Astrocyte (in vitro differentiated cells and primary cell): ENCODE results near the gene KCNG2. TPM values are rescaled to one million over a fixed set of nuclear protein-coding genes. Genes with fewer than 3 reads are reported as not detected.

Experiments
- DNase-seq: peaks from one replicate; pipeline ENCODE4 v3.0.0-alpha.2; 2010; ENCODE audit warnings: low read depth
- FAIRE-seq: peaks from 2 replicates; lab custom pipeline; 2011; peaks lifted over from hg19 to GRCh38; lab: Jason Lieb, UNC
- H2AFZ ChIP-seq: 2 replicates; pipeline ENCODE4 v1.6.0; 2012; ENCODE audit warnings: low read depth, low read length, inconsistent platforms
- H3K27ac ChIP-seq: 2 replicates; pipeline ENCODE4 v1.5.1; 2011; ENCODE audit warnings: low read depth, low read length, inconsistent platforms
- H3K27me3 ChIP-seq: 2 replicates; pipeline ENCODE4 v1.6.0; 2011; ENCODE audit warnings: low read length, inconsistent platforms; ENCODE audit not compliant: insufficient read depth
- H3K36me3 ChIP-seq: 2 replicates; pipeline ENCODE4 v1.5.1; 2011; ENCODE audit warnings: low read length, inconsistent platforms; ENCODE audit not compliant: insufficient read depth
- H3K4me1 ChIP-seq: 2 replicates; pipeline ENCODE4 v1.5.1; 2011; ENCODE audit warnings: low read length, inconsistent platforms; ENCODE audit not compliant: insufficient read depth
- H3K4me2 ChIP-seq: 2 replicates; pipeline ENCODE4 v1.6.0; 2012; ENCODE audit warnings: low read length, inconsistent platforms
- H3K4me3 ChIP-seq: 2 replicates; pipeline ENCODE4 v1.5.1; 2011; ENCODE audit warnings: low read depth, mild to moderate bottlenecking, low read length, inconsistent platforms; ENCODE audit not compliant: insufficient read depth
- H3K79me2 ChIP-seq: 2 replicates; pipeline ENCODE4 v1.6.0; 2012; ENCODE audit warnings: mild to moderate bottlenecking, low read length, inconsistent platforms; ENCODE audit not compliant: insufficient read depth
- H3K9ac ChIP-seq: 2 replicates; pipeline ENCODE4 v1.6.0; 2012; ENCODE audit warnings: mild to moderate bottlenecking, low read length, inconsistent platforms
- H3K9me3 ChIP-seq: 2 replicates; pipeline ENCODE4 v1.5.1; 2012; ENCODE audit warnings: low read depth, mild to moderate bottlenecking, low read length, inconsistent platforms; ENCODE audit not compliant: insufficient read depth
- H4K20me1 ChIP-seq: 2 replicates; pipeline ENCODE4 v1.6.0; 2012; ENCODE audit warnings: low read length, inconsistent platforms; ENCODE audit not compliant: insufficient read depth
- H3K27ac Mint-ChIP-seq: one replicate; pipeline ENCODE4 v1.8.0; 2021; ENCODE audit warnings: mild to moderate bottlenecking, mixed read lengths; ENCODE audit not compliant: unreplicated experiment
- H3K27me3 Mint-ChIP-seq: one replicate; pipeline ENCODE4 v1.8.0; 2021; ENCODE audit warnings: low read depth, mixed read lengths; ENCODE audit not compliant: unreplicated experiment
- H3K36me3 Mint-ChIP-seq: one replicate; pipeline ENCODE4 v1.8.0; 2021; ENCODE audit warnings: low read depth, mixed read lengths; ENCODE audit not compliant: unreplicated experiment
- H3K4me1 Mint-ChIP-seq: one replicate; pipeline ENCODE4 v1.8.0; 2021; ENCODE audit warnings: low read depth, mixed read lengths; ENCODE audit not compliant: unreplicated experiment
- H3K4me3 Mint-ChIP-seq: one replicate; pipeline ENCODE4 v1.8.0; 2021; ENCODE audit warnings: mild to moderate bottlenecking, moderate library complexity, mixed read lengths; ENCODE audit not compliant: unreplicated experiment
- H3K9me3 Mint-ChIP-seq: one replicate; pipeline ENCODE4 v1.8.0; 2021; ENCODE audit warnings: mild to moderate bottlenecking, mixed read lengths; ENCODE audit not compliant: unreplicated experiment
- EZH2 ChIP-seq: IDR thresholded peaks from 2 replicates; pipeline ENCODE4 v1.6.1; 2012; ENCODE audit warnings: mild to moderate bottlenecking, low read length, inconsistent platforms; ENCODE audit not compliant: insufficient read depth
- total RNA-seq: library from RNA; stranded (reverse); gene quantifications from 2 replicates; pipeline ENCODE4 v1.2.1, GENCODE V29; 2021
- TF ChIP-seq, protein P1 (sequence below): IDR thresholded peaks from 2 replicates; pipeline ENCODE4 v1.5.1; 2011; ENCODE audit warnings: low read depth, mild to moderate bottlenecking, inconsistent platforms, low read length, moderate library complexity; ENCODE audit not compliant: insufficient read depth

Gene KCNG2
- total RNA-seq, 1 donor from 2014 or later, result 0.16 TPM

- Mint-ChIP-seq H3K9me3 (peaks cover 43% of the 10 kb centered on the region), H3K4me1 (no peaks in the 10 kb centered on the region), H3K27me3 (peaks cover 2% of the 10 kb centered on the region), H3K27ac (no peak overlapping the region), H3K36me3 (no peaks in the 10 kb centered on the region), H3K4me3 (no peak overlapping the region)
- no peak for TF ChIP-seq EZH2
- TF ChIP-seq, protein P1, sequence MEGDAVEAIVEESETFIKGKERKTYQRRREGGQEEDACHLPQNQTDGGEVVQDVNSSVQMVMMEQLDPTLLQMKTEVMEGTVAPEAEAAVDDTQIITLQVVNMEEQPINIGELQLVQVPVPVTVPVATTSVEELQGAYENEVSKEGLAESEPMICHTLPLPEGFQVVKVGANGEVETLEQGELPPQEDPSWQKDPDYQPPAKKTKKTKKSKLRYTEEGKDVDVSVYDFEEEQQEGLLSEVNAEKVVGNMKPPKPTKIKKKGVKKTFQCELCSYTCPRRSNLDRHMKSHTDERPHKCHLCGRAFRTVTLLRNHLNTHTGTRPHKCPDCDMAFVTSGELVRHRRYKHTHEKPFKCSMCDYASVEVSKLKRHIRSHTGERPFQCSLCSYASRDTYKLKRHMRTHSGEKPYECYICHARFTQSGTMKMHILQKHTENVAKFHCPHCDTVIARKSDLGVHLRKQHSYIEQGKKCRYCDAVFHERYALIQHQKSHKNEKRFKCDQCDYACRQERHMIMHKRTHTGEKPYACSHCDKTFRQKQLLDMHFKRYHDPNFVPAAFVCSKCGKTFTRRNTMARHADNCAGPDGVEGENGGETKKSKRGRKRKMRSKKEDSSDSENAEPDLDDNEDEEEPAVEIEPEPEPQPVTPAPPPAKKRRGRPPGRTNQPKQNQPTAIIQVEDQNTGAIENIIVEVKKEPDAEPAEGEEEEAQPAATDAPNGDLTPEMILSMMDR, result no peak
- FAIRE-seq, result no peak
- no peak overlapping the region for H3K9ac ChIP-seq
- H3K4me3 ChIP-seq, result no peak overlapping the region
- DNase-seq, result no peak
- no peaks in the 10 kb centered on the region for H4K20me1 ChIP-seq
- no peak overlapping the region for H2AFZ ChIP-seq
- no peaks in the 10 kb centered on the region for H3K79me2 ChIP-seq
- H3K27ac ChIP-seq, result no peak overlapping the region
- no peaks in the 10 kb centered on the region for H3K36me3 ChIP-seq
- no peaks in the 10 kb centered on the region for H3K27me3 ChIP-seq
- no peak overlapping the region for H3K4me2 ChIP-seq
- no peaks in the 10 kb centered on the region for H3K4me1 ChIP-seq
- peaks cover 26% of the 10 kb centered on the region for H3K9me3 ChIP-seq
Measured at GRCh38 chr18:79890674-79891073, 92.9 kb downstream of the KCNG2 start.

DNA sequence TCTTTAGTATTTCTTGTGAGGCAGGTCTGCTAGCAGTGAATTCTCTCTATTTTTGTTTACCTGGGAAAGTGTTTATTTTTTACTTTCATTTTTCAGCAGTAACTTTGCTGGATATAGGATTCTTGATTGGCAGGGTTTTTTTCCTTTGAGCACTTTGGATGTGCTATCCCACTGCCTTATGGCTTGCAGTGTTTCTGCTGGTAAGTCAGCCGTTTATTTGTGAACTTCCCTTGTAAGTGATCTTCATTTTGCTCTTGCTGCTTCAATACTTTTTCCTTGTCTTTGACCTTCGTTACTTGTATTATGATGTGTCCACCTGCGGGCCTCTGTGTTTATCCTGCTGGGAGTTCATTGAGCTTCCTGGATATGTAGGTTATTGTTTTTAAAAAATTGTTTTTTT is 99.0 kb downstream of the KCNG2 start:
- Mint-ChIP-seq H3K4me3 (no peak overlapping the region), H3K9me3 (peaks cover 57% of the 10 kb centered on the region), H3K36me3 (peaks cover 13% of the 10 kb centered on the region), H3K27me3 (no peaks in the 10 kb centered on the region), H3K4me1 (no peaks in the 10 kb centered on the region), H3K27ac (no peak overlapping the region)
- no peak overlapping the region for H3K9ac ChIP-seq
- H3K4me2 ChIP-seq, result no peak overlapping the region
- no peak overlapping the region for H3K27ac ChIP-seq
- H3K36me3 ChIP-seq, result no peaks in the 10 kb centered on the region
- FAIRE-seq, result no peak
- no peaks in the 10 kb centered on the region for H3K4me1 ChIP-seq
- no peak overlapping the region for H2AFZ ChIP-seq
- no peaks in the 10 kb centered on the region for H3K79me2 ChIP-seq
- H3K9me3 ChIP-seq, result peaks cover 43% of the 10 kb centered on the region
- no peak for TF ChIP-seq EZH2
- TF ChIP-seq, protein P1, result no peak
- H4K20me1 ChIP-seq, result no peaks in the 10 kb centered on the region
- H3K27me3 ChIP-seq, result no peaks in the 10 kb centered on the region
- no peak for DNase-seq
- H3K4me3 ChIP-seq, result no peak overlapping the region

DNA sequence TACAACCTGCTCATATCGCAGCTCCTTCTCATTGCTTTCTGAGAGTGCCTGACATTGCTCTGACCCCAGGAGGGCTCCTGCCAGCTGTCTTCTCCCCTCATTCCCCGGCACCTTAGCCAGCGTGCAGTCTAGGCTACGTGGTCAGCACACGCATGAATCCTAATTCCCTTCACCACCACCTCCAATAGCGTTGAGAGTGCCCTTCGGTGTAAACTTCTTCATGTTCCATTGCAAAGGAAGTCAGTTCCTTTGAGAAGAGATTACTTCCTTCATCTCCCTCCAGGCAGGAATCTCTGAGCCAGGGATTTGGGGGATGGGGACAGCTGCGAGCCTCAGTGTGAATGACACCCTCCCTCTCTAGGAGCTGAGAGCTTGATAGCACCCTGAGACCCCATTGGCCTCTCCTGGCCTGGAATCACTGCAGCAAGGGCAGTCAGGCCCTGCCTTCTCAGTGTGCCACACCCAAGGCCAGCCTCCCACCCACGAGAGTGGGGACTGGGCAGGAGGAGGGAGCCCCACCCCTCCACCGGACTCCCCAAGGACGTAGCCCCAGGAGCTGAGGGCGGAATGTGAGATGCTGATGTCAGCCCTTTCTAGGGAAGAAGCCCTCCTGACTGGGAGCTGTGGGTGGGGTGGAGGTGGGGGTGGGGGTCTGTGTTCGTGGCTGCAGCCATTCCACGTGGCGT is 100.3 kb downstream of the KCNG2 start:
- Histone ChIP-seq H3K36me3 (no peaks in the 10 kb centered on the region), H3K27me3 (no peaks in the 10 kb centered on the region), H3K4me1 (no peaks in the 10 kb centered on the region), H3K9ac (no peak overlapping the region), H3K4me2 (no peak overlapping the region), H3K79me2 (no peaks in the 10 kb centered on the region), H3K4me3 (no peak overlapping the region), H4K20me1 (no peaks in the 10 kb centered on the region), H2AFZ (no peak overlapping the region), H3K9me3 (peaks cover 40% of the 10 kb centered on the region), H3K27ac (no peak overlapping the region)
- Mint-ChIP-seq H3K9me3 (peaks cover 48% of the 10 kb centered on the region), H3K36me3 (peaks cover 23% of the 10 kb centered on the region), H3K27ac (no peak overlapping the region), H3K4me3 (no peak overlapping the region), H3K4me1 (no peaks in the 10 kb centered on the region), H3K27me3 (no peaks in the 10 kb centered on the region)
- no peak for DNase-seq
- FAIRE-seq, result no peak
- TF ChIP-seq, protein P1, result no peak
- TF ChIP-seq EZH2, result no peak
